ENCODE results near the gene ALPI. TPM values are rescaled to one million over a fixed set of nuclear protein-coding genes. Genes with fewer than 3 reads are reported as not detected.
"Not testable (repeated sequence)": the region's sequence is repeated elsewhere in the genome, so short reads cannot be mapped to it uniquely, and the experiment has no call there.

Gene ALPI
- total and polyA plus RNA-seq, 4 donors: 0.20 TPM; not detected in 3

GRCh38 chr2:232447638-232448303 lies 8.2 kb upstream of the ALPI start:
- WGBS (ENCODE audit: insufficient coverage): 69% methylated on average over 17 of the region's 18 CpGs
- peaks cover 22% of the 10 kb centered on the region for H3K4me1 ChIP-seq (ENCODE audit: control insufficient read depth, insufficient read depth, low read length)
- DNase-seq (ENCODE audit: low read depth in 4 of 6, low spot score in 6 of 6): no peak
- peak overlapping the region; percentile 40 for H3K27ac ChIP-seq (ENCODE audit: low read depth, low read length)
- no peaks in the 10 kb centered on the region for H3K27me3 ChIP-seq (ENCODE audit: control insufficient read depth, insufficient read depth, low read length)
- H3K4me3 ChIP-seq (ENCODE audit: low read depth, low read length): no peak overlapping the region
- no peaks in the 10 kb centered on the region for H3K9me3 ChIP-seq (ENCODE audit: control insufficient read depth, insufficient read depth, low read length)
- H3K36me3 ChIP-seq (ENCODE audit: control insufficient read depth, insufficient read depth, low read length): no peaks in the 10 kb centered on the region

GRCh38 chr2:232448304-232448690 lies 7.7 kb upstream of the ALPI start:
- WGBS (ENCODE audit: insufficient coverage): 80% methylated on average over 3 of the region's 10 CpGs
- H3K27ac ChIP-seq (ENCODE audit: low read depth, low read length): peak overlapping the region; percentile 40

GRCh38 chr2:232449964-232450363 lies 6.0 kb upstream of the ALPI start:
- no peaks in the 10 kb centered on the region for H3K27me3 ChIP-seq (ENCODE audit: control insufficient read depth, insufficient read depth, low read length)
- no peaks in the 10 kb centered on the region for H3K36me3 ChIP-seq (ENCODE audit: control insufficient read depth, insufficient read depth, low read length)
- no peak for DNase-seq (ENCODE audit: low read depth in 4 of 6, low spot score in 6 of 6)
- peaks cover 22% of the 10 kb centered on the region for H3K4me1 ChIP-seq (ENCODE audit: control insufficient read depth, insufficient read depth, low read length)
- H3K9me3 ChIP-seq (ENCODE audit: control insufficient read depth, insufficient read depth, low read length): no peaks in the 10 kb centered on the region
- H3K4me3 ChIP-seq (ENCODE audit: low read depth, low read length): no peak overlapping the region
- H3K27ac ChIP-seq (ENCODE audit: low read depth, low read length): no peak overlapping the region
- 86% methylated on average over 12 of the region's 12 CpGs for WGBS (ENCODE audit: insufficient coverage)

More at GRCh38 chr2:232448304-232448690, 7.7 kb upstream of the ALPI start:
- H3K36me3 ChIP-seq (ENCODE audit: control insufficient read depth, insufficient read depth, low read length): no peaks in the 10 kb centered on the region
- DNase-seq (ENCODE audit: low read depth in 4 of 6, low spot score in 6 of 6): peak in 1 of 6 donors; percentile 24
- peaks cover 22% of the 10 kb centered on the region for H3K4me1 ChIP-seq (ENCODE audit: control insufficient read depth, insufficient read depth, low read length)
- no peaks in the 10 kb centered on the region for H3K9me3 ChIP-seq (ENCODE audit: control insufficient read depth, insufficient read depth, low read length)
- no peaks in the 10 kb centered on the region for H3K27me3 ChIP-seq (ENCODE audit: control insufficient read depth, insufficient read depth, low read length)
- H3K4me3 ChIP-seq (ENCODE audit: low read depth, low read length): no peak overlapping the region

- 100% methylated on average over 1 of the region's 3 CpGs for WGBS (ENCODE audit: insufficient coverage)
- not testable (repeated sequence) for H3K27ac ChIP-seq (ENCODE audit: low read depth, low read length); H3K27me3 ChIP-seq (ENCODE audit: control insufficient read depth, insufficient read depth, low read length); H3K9me3 ChIP-seq (ENCODE audit: control insufficient read depth, insufficient read depth, low read length); H3K4me3 ChIP-seq (ENCODE audit: low read depth, low read length); DNase-seq (ENCODE audit: low read depth in 4 of 6, low spot score in 6 of 6); H3K36me3 ChIP-seq (ENCODE audit: control insufficient read depth, insufficient read depth, low read length)
- peaks cover 18% of the 10 kb centered on the region for H3K4me1 ChIP-seq (ENCODE audit: control insufficient read depth, insufficient read depth, low read length)
These were observed 4.3 kb upstream of the ALPI start for GRCh38 chr2:232451645-232452044.

- H3K27ac ChIP-seq (ENCODE audit: low read depth, low read length): no peak overlapping the region
- peaks cover 9% of the 10 kb centered on the region for H3K27me3 ChIP-seq (ENCODE audit: control insufficient read depth, insufficient read depth, low read length)
- 87% methylated on average over 9 of the region's 9 CpGs for WGBS (ENCODE audit: insufficient coverage)
- H3K4me3 ChIP-seq (ENCODE audit: low read depth, low read length): no peak overlapping the region
- no peak for DNase-seq (ENCODE audit: low read depth in 4 of 6, low spot score in 6 of 6)
- no peaks in the 10 kb centered on the region for H3K9me3 ChIP-seq (ENCODE audit: control insufficient read depth, insufficient read depth, low read length)
- H3K4me1 ChIP-seq (ENCODE audit: control insufficient read depth, insufficient read depth, low read length): no peaks in the 10 kb centered on the region
- peaks cover 3% of the 10 kb centered on the region for H3K36me3 ChIP-seq (ENCODE audit: control insufficient read depth, insufficient read depth, low read length)
These were observed 1.3 kb upstream of the ALPI start for GRCh38 chr2:232454630-232455029.

- H3K27me3 ChIP-seq (ENCODE audit: control insufficient read depth, insufficient read depth, low read length): peaks cover 13% of the 10 kb centered on the region
- WGBS (ENCODE audit: insufficient coverage): 94% methylated on average over 27 of the region's 27 CpGs
These were observed 555 bp downstream of the ALPI start for GRCh38 chr2:232456296-232457120.

GRCh38 chr2:232457121-232458011 lies 1.4 kb downstream of the ALPI start:
- Histone ChIP-seq H3K36me3 (ENCODE audit: control insufficient read depth, insufficient read depth, low read length) (peaks cover 3% of the 10 kb centered on the region), H3K9me3 (ENCODE audit: control insufficient read depth, insufficient read depth, low read length) (no peaks in the 10 kb centered on the region), H3K4me3 (ENCODE audit: low read depth, low read length) (no peak overlapping the region), H3K27ac (ENCODE audit: low read depth, low read length) (no peak overlapping the region), H3K27me3 (ENCODE audit: control insufficient read depth, insufficient read depth, low read length) (peaks cover 13% of the 10 kb centered on the region), H3K4me1 (ENCODE audit: control insufficient read depth, insufficient read depth, low read length) (no peaks in the 10 kb centered on the region)
- 86% methylated on average over 20 of the region's 21 CpGs for WGBS (ENCODE audit: insufficient coverage)
- no peak for DNase-seq (ENCODE audit: low read depth in 4 of 6, low spot score in 6 of 6)

More at GRCh38 chr2:232456296-232457120, 555 bp downstream of the ALPI start:
- Histone ChIP-seq H3K27ac (ENCODE audit: low read depth, low read length) (no peak overlapping the region), H3K36me3 (ENCODE audit: control insufficient read depth, insufficient read depth, low read length) (peaks cover 3% of the 10 kb centered on the region), H3K4me3 (ENCODE audit: low read depth, low read length) (no peak overlapping the region), H3K4me1 (ENCODE audit: control insufficient read depth, insufficient read depth, low read length) (no peaks in the 10 kb centered on the region), H3K9me3 (ENCODE audit: control insufficient read depth, insufficient read depth, low read length) (no peaks in the 10 kb centered on the region)
- no peak for DNase-seq (ENCODE audit: low read depth in 4 of 6, low spot score in 6 of 6)

GRCh38 chr2:232458051-232458660 lies 2.2 kb downstream of the ALPI start:
- no peak overlapping the region for H3K4me3 ChIP-seq (ENCODE audit: low read depth, low read length)
- no peaks in the 10 kb centered on the region for H3K9me3 ChIP-seq (ENCODE audit: control insufficient read depth, insufficient read depth, low read length)
- peaks cover 3% of the 10 kb centered on the region for H3K36me3 ChIP-seq (ENCODE audit: control insufficient read depth, insufficient read depth, low read length)
- no peaks in the 10 kb centered on the region for H3K4me1 ChIP-seq (ENCODE audit: control insufficient read depth, insufficient read depth, low read length)
- H3K27ac ChIP-seq (ENCODE audit: low read depth, low read length): no peak overlapping the region
- H3K27me3 ChIP-seq (ENCODE audit: control insufficient read depth, insufficient read depth, low read length): peaks cover 13% of the 10 kb centered on the region
- DNase-seq (ENCODE audit: low read depth in 4 of 6, low spot score in 6 of 6): no peak
- WGBS (ENCODE audit: insufficient coverage): 93% methylated on average over 21 of the region's 25 CpGs
